Activated T-helper 1 cell treated with anti-CD3 and anti-CD28 coated beads, Interleukin-12 subunit alpha, Interleukin-12 subunit beta, Interleukin-2, Interleukin-4 antibody, amounts not matched to agents 30 ng/mL and 10 ng/mL and 1 ng/mL, durations not matched to agents 14 hours and 24 hours and 36 hours (primary cell): Measurements from ENCODE around the gene NELFB. TPM values are rescaled to one million over a fixed set of nuclear protein-coding genes. Genes with fewer than 3 reads are reported as not detected.

Experiments
- DNase-seq: peaks from one replicate; pipeline ENCODE4 v3.0.0; 2021; ENCODE audit warnings: low spot score
- H3K27ac Mint-ChIP-seq: one replicate; pipeline ENCODE4 v1.8.0; 2021; ENCODE audit warnings: mild to moderate bottlenecking, mixed read lengths
- H3K27me3 Mint-ChIP-seq: one replicate; pipeline ENCODE4 v1.8.0; 2022; ENCODE audit warnings: mild to moderate bottlenecking, moderate library complexity, mixed read lengths; ENCODE audit not compliant: insufficient read depth
- H3K36me3 Mint-ChIP-seq: one replicate; pipeline ENCODE4 v1.8.0; 2021; ENCODE audit warnings: low read depth, mixed read lengths
- H3K4me1 Mint-ChIP-seq: one replicate; pipeline ENCODE4 v1.8.0; 2021; ENCODE audit warnings: low read depth, mixed read lengths
- H3K4me3 Mint-ChIP-seq: one replicate; pipeline ENCODE4 v1.8.0; 2021; ENCODE audit warnings: mild to moderate bottlenecking, moderate library complexity, mixed read lengths
- H3K9me3 Mint-ChIP-seq: one replicate; pipeline ENCODE4 v1.8.0; 2021; ENCODE audit warnings: mixed read lengths
- intact Hi-C: fragments of 100-400 bp; cut with micrococcal nuclease; formaldehyde crosslinking; loops from one replicate; pipeline ENCODE4 v1.15.1; 2024
- total RNA-seq: library from RNA; stranded (reverse); gene quantifications from 2 replicates; pipeline ENCODE4 v1.2.3, GENCODE V29; 2022

Gene NELFB
- 70.8 and 72.1 TPM in 2 replicates for total RNA-seq

- H3K4me3 Mint-ChIP-seq, result peak within 1 kb of the TSS; percentile 90
- H3K27ac Mint-ChIP-seq, result peak within 1 kb of the TSS; percentile 87
- peak; percentile 97 for DNase-seq
- peaks cover 2% of the 10 kb centered on the region for H3K27me3 Mint-ChIP-seq
- H3K36me3 Mint-ChIP-seq, result peaks cover 7% of the 10 kb centered on the region
- peaks cover 5% of the 10 kb centered on the region for H3K4me1 Mint-ChIP-seq
- intact Hi-C loops, result loop anchor here (1.0 kb wide), 6 partner anchors 14 to 296 kb away; partner anchors contain the start of genes ANAPC2, MRPL41, NDOR1 and SSNA1
- H3K9me3 Mint-ChIP-seq, result no peaks in the 10 kb centered on the region
Observed at GRCh38 chr9:137254624-137255447, at the start of gene NELFB. TSS of gene NELFB (plus strand) at chr9:137255327.

DNA sequence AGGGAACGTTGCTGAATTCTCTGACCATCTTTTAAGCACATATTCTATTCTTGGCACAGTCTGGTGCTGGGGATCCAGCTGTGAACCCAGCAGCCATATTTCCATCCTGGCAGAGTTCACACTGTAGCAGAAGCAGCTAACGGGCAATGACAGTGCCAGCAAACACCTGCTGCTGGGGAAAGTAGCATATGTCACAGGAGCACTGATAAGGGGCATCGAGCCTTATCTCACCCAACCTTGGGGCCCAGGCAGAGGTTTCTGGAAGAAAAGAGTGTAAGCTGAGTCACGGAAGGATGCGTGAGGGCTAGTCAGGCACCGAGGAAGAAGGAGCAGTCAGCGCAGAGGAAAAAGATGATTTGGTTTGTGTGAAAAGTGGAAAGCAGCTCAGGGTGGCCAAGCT lies 48.5 kb upstream of the NELFB start:
- DNase-seq, result no peak
- intact Hi-C loops, result no loop called here
- H3K36me3 Mint-ChIP-seq, result peaks cover 22% of the 10 kb centered on the region
- H3K9me3 Mint-ChIP-seq, result no peaks in the 10 kb centered on the region
- peaks cover 38% of the 10 kb centered on the region for H3K4me1 Mint-ChIP-seq
- no peaks in the 10 kb centered on the region for H3K27me3 Mint-ChIP-seq
- H3K4me3 Mint-ChIP-seq, result peak overlapping the region; percentile 95
- peak overlapping the region; percentile 86 for H3K27ac Mint-ChIP-seq

DNA sequence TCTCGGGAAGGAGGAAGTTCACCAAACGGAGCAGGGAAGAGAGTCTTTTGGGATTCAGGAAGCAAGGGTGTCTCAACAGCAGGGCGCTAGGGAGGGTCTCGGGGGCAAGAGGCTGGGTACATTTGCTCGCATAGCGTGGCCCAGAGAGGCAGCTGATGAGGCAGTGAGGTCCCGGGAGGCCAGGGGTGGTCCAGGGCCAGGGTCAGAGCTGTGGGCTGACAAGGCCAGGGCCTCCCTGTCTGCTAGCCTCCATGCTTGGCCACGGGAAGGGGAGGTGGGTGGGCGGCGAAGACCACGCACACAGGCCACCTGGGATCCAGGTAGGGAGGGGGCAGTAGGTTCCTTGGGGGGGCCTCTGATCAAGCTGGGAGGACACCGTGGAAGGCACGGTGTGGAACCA lies 43.6 kb upstream of the NELFB start:
- Mint-ChIP-seq H3K27me3 (no peaks in the 10 kb centered on the region), H3K36me3 (peaks cover 15% of the 10 kb centered on the region), H3K27ac (no peak overlapping the region)

DNA sequence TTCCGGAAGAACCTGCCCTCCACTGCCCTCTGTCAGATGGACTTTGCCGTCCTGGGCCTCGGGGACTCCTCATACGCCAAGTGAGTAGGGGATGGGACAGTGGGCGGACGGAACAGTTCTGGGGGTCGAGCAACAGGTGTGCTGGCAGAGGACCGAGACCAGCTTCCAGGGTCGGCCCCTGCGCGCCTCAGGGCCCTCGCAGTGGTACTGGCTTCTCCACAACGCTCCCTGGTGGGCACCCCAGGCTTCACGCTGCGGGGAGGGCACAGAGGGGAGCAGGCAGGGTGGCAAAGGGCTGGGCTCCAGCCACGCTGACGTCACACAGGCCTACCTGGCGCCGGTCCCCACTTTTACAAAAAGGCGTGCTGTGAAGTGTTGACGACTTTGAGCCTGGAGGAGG lies 42.6 kb upstream of the NELFB start:
- intact Hi-C loops, result no loop called here
- Mint-ChIP-seq H3K27me3 (no peaks in the 10 kb centered on the region), H3K9me3 (no peaks in the 10 kb centered on the region), H3K4me1 (peaks cover 2% of the 10 kb centered on the region), H3K4me3 (no peak overlapping the region), H3K36me3 (peaks cover 8% of the 10 kb centered on the region), H3K27ac (no peak overlapping the region)
- DNase-seq, result no peak

More for the DNA sequence above, 43.6 kb upstream of the NELFB start:
- no peaks in the 10 kb centered on the region for H3K9me3 Mint-ChIP-seq
- H3K4me1 Mint-ChIP-seq, result peaks cover 12% of the 10 kb centered on the region
- intact Hi-C loops, result no loop called here
- DNase-seq, result no peak
- no peak overlapping the region for H3K4me3 Mint-ChIP-seq

GRCh38 chr9:137213160-137214060 lies 41.7 kb upstream of the NELFB start:
- Mint-ChIP-seq H3K27me3 (no peaks in the 10 kb centered on the region), H3K9me3 (no peaks in the 10 kb centered on the region), H3K36me3 (peaks cover 7% of the 10 kb centered on the region), H3K4me1 (no peaks in the 10 kb centered on the region), H3K4me3 (no peak overlapping the region), H3K27ac (no peak overlapping the region)
- intact Hi-C loops, result no loop called here
- no peak for DNase-seq

- Mint-ChIP-seq H3K27ac (no peak overlapping the region), H3K27me3 (no peaks in the 10 kb centered on the region), H3K36me3 (peaks cover 3% of the 10 kb centered on the region), H3K4me3 (no peak overlapping the region), H3K4me1 (no peaks in the 10 kb centered on the region), H3K9me3 (no peaks in the 10 kb centered on the region)
- intact Hi-C loops, result no loop called here
- DNase-seq, result no peak
Observed at GRCh38 chr9:137214620-137215019, 40.5 kb upstream of the NELFB start.

DNA sequence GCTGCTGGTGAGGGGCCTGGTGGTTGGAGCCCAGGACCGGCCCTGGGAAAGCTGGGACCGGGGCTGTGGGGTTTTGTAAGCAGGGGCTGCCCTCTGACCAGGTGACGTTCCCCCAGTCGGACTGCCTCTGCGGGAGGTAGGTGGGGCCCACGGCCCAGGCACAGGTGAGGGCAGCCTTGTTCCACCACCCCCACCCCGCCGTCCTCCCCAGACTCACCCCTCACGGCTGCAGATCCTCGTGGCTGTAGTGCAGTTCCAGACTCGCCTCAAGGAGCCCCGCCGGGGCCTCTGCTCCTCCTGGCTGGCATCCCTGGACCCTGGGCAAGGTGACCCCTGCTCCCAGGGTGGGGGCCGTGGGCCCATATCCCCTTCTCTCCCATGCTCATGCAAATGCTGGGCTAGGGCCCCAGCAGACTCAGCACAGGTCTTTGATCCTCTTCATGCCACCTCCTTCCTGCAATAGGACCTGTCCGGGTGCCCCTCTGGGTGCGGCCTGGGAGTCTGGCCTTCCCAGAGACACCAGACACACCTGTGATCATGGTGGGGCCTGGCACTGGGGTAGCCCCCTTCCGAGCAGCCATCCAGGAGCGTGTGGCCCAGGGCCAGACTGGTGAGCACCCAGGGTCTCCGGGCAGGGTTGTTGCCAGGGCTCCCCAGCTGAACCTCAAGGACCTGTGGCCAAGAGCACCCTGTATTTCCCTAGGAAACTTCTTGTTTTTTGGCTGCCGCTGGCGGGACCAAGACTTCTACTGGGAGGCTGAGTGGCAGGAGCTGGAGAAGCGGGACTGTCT lies 39.7 kb upstream of the NELFB start:
- Mint-ChIP-seq H3K27me3 (no peaks in the 10 kb centered on the region), H3K4me1 (no peaks in the 10 kb centered on the region), H3K36me3 (peaks cover 1% of the 10 kb centered on the region), H3K4me3 (no peak overlapping the region), H3K27ac (no peak overlapping the region), H3K9me3 (no peaks in the 10 kb centered on the region)
- DNase-seq, result no peak
- intact Hi-C loops, result no loop called here

DNA sequence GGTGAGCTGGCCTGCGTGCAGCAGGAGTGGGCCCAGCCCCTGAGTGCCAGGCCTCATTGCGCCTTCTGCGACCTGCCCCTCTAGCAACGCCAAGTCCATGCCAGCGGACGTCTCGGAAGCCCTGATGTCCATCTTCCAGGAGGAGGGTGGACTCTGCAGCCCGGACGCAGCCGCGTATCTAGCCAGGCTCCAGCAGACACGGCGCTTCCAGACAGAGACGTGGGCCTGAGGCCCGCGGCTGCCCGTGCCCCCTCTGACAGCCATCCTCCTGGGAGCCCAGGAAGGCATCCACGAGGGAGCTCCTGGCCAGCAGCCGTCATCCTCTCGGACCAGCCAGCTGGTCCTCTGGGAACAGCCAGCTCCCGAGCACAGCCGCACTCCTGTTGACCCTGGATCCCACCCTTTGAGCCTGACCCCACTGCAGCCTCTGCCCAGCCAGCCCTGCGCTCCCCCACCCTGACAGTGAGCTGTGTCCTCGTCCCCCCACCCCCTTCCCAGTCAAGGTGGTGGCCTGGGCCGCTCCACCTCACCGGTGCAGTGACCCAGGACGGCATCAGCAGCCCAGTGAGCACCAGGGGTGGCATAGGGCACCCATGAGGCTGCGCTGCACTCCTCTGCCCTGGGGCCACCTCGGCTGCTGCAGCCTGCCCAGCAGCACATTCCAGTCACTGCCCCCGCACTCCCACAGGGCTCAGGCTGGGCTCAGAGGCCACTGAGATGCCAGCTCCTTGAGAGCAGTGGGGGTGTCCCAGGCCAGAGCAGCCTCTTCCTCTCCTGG lies 38.8 kb upstream of the NELFB start:
- H3K27me3 Mint-ChIP-seq, result no peaks in the 10 kb centered on the region
- intact Hi-C loops, result no loop called here
- no peak overlapping the region for H3K4me3 Mint-ChIP-seq
- no peak for DNase-seq
- H3K9me3 Mint-ChIP-seq, result no peaks in the 10 kb centered on the region
- no peaks in the 10 kb centered on the region for H3K4me1 Mint-ChIP-seq
- H3K36me3 Mint-ChIP-seq, result peaks cover 1% of the 10 kb centered on the region
- H3K27ac Mint-ChIP-seq, result no peak overlapping the region

- Mint-ChIP-seq H3K9me3 (no peaks in the 10 kb centered on the region), H3K27me3 (no peaks in the 10 kb centered on the region), H3K27ac (no peak overlapping the region), H3K36me3 (peaks cover 1% of the 10 kb centered on the region), H3K4me3 (no peak overlapping the region), H3K4me1 (no peaks in the 10 kb centered on the region)
- no peak for DNase-seq
- intact Hi-C loops, result no loop called here
Observed at GRCh38 chr9:137217276-137218211, 37.6 kb upstream of the NELFB start.

GRCh38 chr9:137218212-137218753 lies 36.8 kb upstream of the NELFB start:
- intact Hi-C loops, result no loop called here
- H3K36me3 Mint-ChIP-seq, result peaks cover 1% of the 10 kb centered on the region
- H3K9me3 Mint-ChIP-seq, result no peaks in the 10 kb centered on the region
- H3K4me1 Mint-ChIP-seq, result no peaks in the 10 kb centered on the region
- no peak overlapping the region for H3K4me3 Mint-ChIP-seq
- no peaks in the 10 kb centered on the region for H3K27me3 Mint-ChIP-seq
- no peak for DNase-seq
- H3K27ac Mint-ChIP-seq, result no peak overlapping the region

- Mint-ChIP-seq H3K27me3 (no peaks in the 10 kb centered on the region), H3K9me3 (no peaks in the 10 kb centered on the region), H3K4me3 (no peak overlapping the region), H3K36me3 (peaks cover 1% of the 10 kb centered on the region), H3K27ac (no peak overlapping the region), H3K4me1 (no peaks in the 10 kb centered on the region)
- no peak for DNase-seq
- intact Hi-C loops, result no loop called here
Observed at GRCh38 chr9:137218754-137219271, 36.3 kb upstream of the NELFB start.
